GM20431 (cell line): ENCODE data around the gene AMOT.
"Not testable (repeated sequence)": the region's sequence is repeated elsewhere in the genome, so short reads cannot be mapped to it uniquely, and the experiment has no call there.

Experiments used
- in situ Hi-C: fragments of 300-500 bp; cut with MseI, MboI; formaldehyde crosslinking; loops from one replicate; pipeline ENCODE4 v1.15.0; 2020; ENCODE audit warnings: low sequenced_read_pairs; ENCODE audit not compliant: unreplicated experiment

The AMOT gene, protein sequence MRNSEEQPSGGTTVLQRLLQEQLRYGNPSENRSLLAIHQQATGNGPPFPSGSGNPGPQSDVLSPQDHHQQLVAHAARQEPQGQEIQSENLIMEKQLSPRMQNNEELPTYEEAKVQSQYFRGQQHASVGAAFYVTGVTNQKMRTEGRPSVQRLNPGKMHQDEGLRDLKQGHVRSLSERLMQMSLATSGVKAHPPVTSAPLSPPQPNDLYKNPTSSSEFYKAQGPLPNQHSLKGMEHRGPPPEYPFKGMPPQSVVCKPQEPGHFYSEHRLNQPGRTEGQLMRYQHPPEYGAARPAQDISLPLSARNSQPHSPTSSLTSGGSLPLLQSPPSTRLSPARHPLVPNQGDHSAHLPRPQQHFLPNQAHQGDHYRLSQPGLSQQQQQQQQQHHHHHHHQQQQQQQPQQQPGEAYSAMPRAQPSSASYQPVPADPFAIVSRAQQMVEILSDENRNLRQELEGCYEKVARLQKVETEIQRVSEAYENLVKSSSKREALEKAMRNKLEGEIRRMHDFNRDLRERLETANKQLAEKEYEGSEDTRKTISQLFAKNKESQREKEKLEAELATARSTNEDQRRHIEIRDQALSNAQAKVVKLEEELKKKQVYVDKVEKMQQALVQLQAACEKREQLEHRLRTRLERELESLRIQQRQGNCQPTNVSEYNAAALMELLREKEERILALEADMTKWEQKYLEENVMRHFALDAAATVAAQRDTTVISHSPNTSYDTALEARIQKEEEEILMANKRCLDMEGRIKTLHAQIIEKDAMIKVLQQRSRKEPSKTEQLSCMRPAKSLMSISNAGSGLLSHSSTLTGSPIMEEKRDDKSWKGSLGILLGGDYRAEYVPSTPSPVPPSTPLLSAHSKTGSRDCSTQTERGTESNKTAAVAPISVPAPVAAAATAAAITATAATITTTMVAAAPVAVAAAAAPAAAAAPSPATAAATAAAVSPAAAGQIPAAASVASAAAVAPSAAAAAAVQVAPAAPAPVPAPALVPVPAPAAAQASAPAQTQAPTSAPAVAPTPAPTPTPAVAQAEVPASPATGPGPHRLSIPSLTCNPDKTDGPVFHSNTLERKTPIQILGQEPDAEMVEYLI

DNA sequence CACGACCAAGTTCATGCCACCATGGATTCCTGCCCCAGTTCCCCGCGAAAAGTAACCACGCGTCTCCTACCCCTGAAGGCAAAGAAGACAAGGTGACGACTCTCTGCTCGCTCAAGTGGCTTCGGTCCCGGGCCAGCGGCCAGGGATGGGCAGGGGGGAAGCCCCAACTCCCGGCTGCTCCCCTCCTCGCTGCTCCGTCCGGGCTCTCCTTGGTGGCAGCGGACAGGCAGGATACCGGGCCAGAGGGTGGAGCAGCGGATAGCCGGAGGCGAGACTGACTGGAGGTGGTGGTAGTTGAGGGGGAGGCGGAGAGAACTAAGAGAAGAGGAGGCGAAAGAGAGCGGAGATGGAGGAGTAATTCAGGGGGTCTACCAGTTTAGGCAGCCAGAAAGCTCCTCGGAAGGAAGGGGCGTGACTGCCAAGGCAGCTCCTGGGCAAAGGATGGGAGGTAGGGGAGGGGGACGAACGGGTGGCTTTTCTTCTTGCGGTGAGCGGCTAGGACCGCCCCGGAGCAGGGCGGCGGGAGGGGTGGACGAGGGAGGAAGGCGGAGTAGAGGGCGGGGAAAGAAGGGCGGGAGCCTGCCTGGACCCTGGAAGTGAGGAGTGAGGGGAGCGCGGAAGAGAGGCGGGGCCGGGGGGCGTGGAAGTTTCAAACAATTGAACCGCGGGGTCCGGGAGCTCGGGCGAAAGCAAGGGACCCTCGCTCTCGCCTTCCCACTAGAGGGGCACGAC, at the start of gene AMOT:
AMOT (minus strand) TSS at position 450 of the 732 bp plus-strand sequence. CDS start 17,705 bp downstream, outside the sequence.
- in situ Hi-C loops: no loop called here

DNA sequence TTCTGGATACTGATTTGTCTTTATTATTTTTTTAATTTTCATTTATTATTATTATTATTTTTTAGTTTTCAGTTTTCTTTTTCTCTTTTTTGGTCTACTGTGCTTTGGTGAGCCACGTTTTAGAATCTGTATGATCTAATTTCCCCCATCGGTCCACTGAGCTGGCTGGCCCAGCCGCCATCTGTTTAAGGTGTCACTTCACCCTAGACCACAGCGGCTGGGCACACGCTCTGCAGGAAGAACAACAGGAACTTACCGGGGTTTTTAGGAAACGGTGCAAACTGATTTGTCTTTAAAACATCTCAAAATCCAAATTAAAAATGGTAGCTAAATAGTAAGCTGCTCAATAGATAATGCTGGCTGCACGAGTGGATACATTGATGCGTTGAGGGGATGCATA, 48.8 kb upstream of the AMOT start:
- in situ Hi-C loops: no loop called here

DNA sequence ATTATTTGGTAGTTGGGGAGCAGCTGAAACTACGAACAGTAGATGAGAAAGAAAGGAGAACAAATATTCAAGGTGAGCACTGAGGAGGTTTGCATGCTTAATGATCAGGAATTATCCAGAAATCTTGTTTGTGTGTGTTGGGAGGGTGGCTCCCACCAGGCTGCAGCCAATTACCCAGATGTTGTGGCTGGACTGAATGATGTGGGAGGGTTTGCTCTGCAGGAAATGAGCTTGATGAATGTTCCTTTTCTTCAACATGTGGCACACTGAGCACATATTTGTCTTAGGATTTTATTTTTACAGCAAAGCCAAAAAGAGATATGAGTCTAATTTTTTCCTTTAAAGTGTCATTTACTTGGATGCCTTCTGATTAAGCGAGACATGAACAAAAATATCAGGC, 48.3 kb upstream of the AMOT start:
- in situ Hi-C loops: no loop called here

DNA sequence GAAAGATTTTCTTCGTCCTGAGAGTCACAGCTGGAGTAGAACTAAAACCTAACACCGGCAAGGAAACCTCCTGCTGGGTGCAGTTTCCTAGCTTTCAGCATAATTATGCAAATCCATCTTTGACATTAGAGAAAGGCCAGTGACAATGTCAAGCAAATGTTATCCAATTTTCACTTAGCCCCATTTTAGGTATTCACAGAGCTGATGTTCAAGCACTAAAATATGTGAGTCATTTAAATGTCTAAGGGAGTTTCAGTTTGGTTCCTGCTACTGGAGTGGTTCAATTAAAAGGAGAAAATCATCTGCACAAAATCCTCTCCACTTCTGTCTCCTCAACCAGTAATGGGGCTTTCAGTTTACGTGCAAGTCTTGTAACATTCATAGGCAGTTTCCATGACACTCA, 37.1 kb upstream of the AMOT start:
- in situ Hi-C loops: no loop called here

DNA sequence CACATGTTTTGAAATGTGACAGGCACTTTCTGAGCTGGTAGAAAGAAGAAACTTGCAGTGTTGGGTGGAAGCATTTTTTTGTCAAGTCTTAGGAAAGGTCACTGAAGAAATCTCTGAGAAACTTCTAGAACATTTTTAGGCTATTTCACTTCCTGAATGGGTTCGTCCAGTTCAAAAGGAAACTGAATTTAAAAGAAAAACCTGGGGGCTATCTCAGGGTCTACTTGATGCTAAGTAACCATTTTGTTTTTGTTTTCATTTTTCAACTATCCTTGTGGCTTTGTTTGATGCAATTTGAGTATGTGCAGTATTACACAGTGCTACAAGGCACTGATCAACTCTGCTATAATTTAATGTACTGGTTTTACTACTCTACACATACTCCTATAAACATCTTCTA, 34.0 kb upstream of the AMOT start:
- in situ Hi-C loops: no loop called here

DNA sequence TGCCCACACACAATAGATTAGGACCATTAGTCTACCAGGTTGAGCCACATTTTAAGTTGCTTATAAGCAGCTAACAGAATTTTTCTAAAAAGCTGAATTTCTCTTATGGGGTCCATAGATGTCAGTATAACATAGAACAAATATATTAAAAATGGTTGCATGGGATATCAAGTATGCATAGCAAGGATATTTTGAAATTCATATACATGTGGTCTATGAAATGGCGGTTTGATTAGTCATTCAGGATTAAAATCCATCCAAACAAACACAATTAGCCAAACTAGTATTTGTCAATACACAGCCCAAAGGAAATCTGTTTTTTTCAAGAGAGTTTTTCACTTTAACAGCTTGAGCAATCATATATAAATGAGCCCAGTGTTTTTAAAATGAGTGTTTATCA, 33.5 kb upstream of the AMOT start:
- in situ Hi-C loops: no loop called here

DNA sequence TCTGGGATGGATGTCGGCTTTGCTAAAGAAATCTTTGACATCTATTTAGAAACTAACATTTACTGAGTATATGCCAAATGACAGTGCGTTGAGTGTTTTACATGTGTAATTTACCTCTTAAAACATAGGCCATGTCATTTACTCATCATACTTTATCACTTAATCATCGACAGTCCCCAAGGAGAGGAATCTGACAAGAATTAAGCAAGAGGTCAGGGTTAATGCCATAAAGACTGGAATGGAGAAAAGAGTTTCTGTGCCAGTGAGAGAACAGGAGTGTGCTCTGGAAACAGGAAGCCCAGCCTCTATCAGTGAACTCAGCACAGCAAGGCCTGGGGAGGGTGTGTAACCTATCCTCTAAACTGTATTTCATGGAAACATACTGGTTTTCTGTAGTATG, 28.0 kb upstream of the AMOT start:
- in situ Hi-C loops: no loop called here

DNA sequence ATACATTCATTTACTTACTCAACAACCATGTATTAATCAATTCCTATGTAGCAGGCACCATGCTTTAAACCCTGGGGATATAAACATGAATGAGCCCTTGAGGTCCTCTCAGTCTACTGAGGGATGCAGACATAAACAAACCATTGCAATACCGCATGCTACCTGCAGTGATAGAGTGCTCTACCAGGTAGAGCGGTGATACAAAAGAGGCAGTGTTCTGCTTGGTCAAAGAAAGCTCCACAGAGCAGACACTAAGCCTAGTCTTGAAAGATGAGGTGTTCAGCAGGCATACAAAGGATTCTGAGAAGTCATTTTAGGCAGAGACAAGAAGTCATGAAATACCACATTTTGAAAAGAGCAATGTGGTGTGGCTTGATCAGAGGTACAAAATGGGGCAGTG, 26.9 kb upstream of the AMOT start:
- in situ Hi-C loops: no loop called here

DNA sequence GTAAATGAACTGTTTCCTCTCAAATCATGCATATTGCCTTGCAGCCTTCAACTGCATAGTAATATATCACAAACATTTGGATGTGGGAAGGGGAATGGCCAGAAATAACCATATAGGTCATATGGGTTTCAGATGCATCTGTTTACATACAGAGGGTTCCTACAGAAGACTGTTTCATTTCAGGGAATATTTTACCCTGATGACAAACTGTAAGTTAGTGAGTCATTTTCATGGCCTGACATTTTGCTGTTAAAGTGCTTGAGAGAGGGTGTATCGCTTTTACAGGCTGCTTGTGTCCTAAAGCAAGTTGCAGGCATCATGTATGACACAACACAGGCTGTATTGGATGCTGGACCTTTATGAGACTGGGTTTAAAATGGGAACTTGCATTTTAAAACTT, 25.5 kb upstream of the AMOT start:
- in situ Hi-C loops: no loop called here

DNA sequence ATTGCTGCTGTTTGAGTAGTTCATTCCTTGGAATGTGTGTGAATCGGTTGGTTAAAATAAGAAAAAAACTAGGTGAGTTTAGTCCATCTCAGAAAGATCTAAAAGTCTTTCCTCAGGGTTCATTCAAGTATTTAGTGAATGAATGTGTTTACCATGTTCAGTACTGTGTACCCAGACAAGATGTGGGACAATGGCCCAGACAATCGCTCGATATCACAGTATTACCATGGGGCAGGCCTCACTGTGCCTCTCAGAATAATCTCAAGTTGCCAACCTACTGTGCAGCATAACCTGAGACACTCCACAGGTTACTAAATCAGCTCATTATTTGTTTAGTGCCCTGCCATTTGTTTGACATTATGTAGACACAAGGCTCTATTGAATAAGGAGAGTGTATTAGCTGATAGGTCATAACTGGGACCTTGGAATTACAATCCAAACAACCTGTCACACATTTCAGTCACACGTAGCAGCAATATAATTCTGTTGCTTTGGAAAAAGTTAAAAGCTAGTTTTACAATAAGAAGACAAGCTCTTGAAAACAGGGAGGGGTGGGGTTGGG, 24.9 kb upstream of the AMOT start:
- in situ Hi-C loops: no loop called here

DNA sequence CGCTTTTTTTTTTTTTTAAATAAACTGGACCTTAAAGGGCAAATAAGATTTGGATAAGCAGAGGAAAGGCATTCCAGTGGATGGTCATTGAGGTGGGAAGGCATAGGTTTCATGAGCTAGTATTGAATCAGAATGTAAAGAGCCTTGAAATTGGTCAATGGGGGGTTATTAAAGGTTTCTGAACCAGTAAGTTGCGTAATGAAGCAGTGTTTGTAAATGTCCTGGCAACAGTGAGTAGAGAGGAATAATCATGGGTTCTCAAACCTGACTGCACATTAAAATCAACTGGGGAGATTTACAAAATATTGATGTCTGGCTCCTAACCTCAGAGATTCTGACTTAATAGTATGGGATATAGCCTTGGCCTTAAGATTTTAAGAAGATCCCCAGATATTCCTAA, 23.2 kb upstream of the AMOT start:
- in situ Hi-C loops: no loop called here

DNA sequence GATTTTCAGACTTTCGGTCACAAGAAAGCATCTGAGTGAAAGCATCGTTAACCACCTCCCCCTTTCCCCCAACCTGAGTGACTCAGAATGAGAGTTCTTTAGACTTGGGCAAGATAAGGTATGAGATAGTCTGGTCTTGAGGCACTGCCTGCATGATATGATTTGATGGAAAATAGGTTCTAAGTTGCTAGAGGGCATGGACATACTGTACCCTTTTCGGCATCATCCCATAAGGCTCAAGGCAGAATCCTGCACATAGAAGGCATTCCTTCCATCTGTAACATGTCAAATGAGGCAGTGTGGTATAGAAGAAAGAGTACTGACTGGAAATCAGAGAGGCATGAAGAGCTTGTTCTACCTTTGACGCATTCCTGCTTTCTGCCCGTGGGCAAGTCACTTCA, 16.8 kb upstream of the AMOT start:
- in situ Hi-C loops: no loop called here

DNA sequence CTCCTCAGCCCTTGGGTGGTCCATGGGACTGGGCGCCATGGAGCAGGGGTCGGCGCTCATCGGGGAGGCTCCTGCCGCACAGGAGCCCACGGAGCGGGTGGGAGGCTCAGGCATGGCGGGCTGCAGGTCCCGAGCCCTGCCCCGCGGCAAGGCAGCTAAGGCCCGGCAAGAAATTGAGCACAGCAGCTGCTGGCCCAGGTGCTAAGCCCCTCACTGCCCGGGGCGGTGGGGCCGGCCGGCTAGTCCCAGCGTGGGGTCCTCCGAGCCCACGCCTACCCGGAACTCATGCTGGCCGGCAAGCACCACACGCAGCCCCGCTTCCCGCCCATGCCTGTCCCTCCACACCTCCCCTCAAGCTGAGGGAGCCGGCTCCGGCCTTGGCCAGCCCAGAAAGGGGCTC, 14.3 kb upstream of the AMOT start:
- in situ Hi-C loops: not testable (repeated sequence)

DNA sequence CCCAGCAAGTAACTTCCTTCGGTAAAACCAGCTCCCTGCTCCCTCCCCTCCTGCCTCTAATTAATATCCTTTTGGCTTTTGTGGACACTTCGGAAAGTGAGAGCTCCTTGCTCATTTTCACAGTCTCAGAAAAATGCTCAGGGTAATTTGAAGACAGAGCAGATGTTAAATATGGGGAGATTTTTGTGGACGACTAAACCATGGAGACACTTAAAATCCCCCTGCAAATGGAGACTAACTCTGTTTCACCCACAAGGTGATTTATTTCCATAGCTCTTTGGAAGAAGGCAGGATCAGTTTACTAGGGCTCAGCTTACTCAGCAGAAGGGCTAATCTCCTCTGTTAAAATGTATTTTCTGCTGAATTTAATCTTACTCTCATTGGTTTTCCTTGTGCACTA, 12.2 kb upstream of the AMOT start:
- in situ Hi-C loops: no loop called here

DNA sequence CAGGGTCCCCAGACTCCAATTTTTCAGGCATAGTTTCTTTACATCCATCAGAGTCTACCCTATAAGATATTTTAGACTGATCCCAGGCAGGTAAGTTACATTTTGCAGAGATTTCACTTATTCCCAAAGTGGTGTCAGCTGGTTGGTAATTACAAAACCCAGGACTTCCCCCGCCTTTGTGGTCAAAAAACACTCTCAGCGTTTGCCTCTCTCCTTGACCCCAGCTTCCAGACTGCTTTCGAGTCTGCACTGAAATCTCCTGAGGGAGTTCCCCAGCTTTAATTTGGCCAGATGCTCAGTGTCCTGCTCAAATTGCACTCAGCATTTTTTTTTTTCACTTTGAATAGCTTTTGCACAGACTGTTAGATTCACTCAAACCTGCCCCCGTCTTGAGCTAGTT, 11.2 kb upstream of the AMOT start:
- in situ Hi-C loops: no loop called here

DNA sequence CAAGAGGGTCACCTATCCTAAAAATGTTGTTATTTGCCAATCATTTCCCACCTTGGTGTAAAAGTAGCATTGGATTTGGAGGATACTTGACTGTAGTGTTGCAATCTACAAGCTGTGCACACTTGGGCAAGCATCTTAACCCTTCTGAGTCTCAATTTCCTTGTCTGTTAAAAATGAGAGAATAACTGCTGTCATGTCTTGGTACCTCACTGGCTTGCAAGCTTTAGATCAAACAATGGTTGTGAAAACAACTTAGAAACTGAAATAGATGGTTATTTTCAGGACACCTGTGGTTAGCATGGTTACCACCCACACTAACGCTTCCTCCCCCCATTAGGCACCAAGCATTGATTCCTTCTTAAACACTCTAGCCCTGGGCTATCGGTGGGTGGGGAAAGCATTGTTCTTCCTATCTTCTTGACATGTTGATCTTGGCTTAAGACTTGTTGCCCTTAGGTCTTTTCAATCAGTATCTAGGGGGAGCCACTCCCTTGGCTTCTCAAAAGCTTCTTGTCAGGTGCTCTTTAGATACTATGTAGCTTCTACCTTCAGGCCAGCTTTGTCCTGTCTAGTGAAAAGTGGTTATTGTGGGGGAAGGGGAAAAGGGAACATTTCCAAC, 10.6 kb upstream of the AMOT start:
- in situ Hi-C loops: no loop called here

DNA sequence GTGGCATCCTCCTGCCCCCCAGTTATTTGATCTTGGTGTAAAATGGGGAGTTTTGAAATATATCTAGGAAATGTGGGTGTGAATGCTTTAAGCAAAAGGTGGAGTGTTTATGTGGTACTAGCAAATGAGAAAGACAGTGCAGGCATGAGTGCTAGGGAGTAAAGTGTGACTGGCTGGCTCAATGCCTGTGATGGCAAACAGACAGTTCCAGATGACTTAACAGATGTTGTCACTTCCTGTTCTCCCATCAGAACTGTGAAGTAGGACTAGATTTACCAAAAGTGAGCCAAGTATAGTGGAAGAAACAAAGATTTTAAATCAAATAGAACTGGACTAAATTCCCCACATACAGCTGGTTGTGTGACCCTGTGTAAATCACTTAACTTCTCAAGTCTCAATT, 8.4 kb upstream of the AMOT start:
- in situ Hi-C loops: no loop called here

DNA sequence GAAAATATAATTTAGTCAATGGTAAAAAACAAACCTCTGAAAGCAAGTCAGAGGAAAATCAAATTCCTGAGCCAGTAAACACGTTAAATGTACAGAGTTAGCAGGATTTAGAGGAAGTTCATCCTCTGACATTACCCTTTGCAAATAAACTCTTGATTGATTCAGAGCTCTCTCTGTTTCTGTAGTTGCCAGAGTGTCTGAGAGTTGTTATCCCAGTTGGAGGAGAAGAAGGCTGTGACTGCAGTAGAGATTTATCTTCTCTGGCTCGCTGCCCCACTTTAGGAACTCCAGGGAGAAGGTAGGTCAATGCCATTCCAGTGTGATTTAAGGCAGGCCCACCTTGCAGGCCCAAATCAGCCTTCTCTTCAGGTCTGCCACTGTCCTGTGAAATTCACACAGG, 6.2 kb upstream of the AMOT start:
- in situ Hi-C loops: no loop called here

DNA sequence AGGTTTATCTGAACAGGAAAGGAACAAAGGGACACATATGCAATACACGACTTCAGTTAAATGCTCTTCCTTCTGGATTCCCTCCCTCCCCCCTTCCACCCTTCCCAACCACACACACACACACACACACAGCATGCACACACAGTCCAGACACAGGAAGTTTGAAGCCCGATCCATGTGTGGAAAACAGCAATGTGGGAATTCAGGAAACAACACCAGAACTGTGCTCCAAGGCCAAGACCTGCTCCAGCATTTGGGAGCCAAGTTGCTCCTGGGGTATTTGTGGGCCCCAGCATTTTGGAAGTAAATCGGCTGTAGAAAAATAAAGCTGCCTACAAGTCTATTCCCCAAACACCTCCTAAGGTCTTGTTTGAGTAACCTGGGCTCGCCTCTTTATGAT, 5.6 kb upstream of the AMOT start:
- in situ Hi-C loops: no loop called here

DNA sequence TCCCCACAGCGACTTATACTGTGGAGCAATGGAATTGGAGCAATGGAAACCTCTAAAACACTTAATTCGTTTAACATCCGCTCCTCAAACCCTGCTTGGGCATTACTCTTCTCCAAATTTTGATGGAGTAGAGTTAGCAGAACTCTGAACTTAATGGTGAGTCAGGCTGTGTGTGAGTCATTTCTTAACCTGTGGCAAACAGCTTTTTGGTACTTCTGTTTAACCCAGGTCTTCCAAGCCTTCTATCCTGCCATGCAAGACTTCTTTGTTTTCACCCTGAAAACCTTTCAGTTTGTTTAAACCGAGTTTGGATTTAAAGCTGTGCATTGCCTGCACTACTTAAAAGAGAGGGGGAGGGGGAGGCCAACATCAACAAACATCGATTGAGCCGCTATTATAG, 3.6 kb upstream of the AMOT start:
- in situ Hi-C loops: no loop called here
